MG63 (cell line): ENCODE results near the gene FEM1A. TPM values are rescaled to one million over a fixed set of nuclear protein-coding genes. Genes with fewer than 3 reads are reported as not detected.
"Not testable (repeated sequence)": the region's sequence is repeated elsewhere in the genome, so short reads cannot be mapped to it uniquely, and the experiment has no call there.

Experiments
- DNase-seq: peaks from one replicate; pipeline ENCODE4 v3.0.0-alpha.2; 2020
- H3K27me3 ChIP-seq: fragments of 250-450 bp; sonication (Bioruptor Pico); 2 replicates; pipeline ENCODE4 v1.5.1; 2020; ENCODE audit warnings: mild to moderate bottlenecking, moderate library complexity
- H3K36me3 ChIP-seq: fragments of 250-450 bp; sonication (Bioruptor Pico); 2 replicates; pipeline ENCODE4 v1.5.1; 2020; ENCODE audit warnings: mild to moderate bottlenecking, moderate library complexity
- H3K4me3 ChIP-seq: fragments of 250-450 bp; sonication (Bioruptor Pico); 2 replicates; pipeline ENCODE4 v1.5.1; 2020; ENCODE audit warnings: mild to moderate bottlenecking, moderate library complexity
- H3K9me3 ChIP-seq: fragments of 250-450 bp; sonication (Bioruptor Pico); 2 replicates; pipeline ENCODE4 v1.5.1; 2020; ENCODE audit warnings: mild to moderate bottlenecking, moderate library complexity
- total RNA-seq: library from RNA; depleted of rRNA; stranded (reverse); fragments of >200 nt; shearing (Covaris generic); gene quantifications from 2 replicates; pipeline ENCODE4 v1.2.3, GENCODE V29; 2014; ENCODE audit warnings: low replicate concordance

FEM1A gene
- total RNA-seq, 1 experiment from 2014 or later = 9.2 TPM

GRCh38 chr19:4800591-4801081 is 9.1 kb downstream of the FEM1A start:
- no peak overlapping the region for H3K4me3 ChIP-seq
- no peak for DNase-seq
- peaks cover 4% of the 10 kb centered on the region; the same call in 1 of the 2 replicates for H3K36me3 ChIP-seq
- no peaks in the 10 kb centered on the region for H3K27me3 ChIP-seq
- no peaks in the 10 kb centered on the region for H3K9me3 ChIP-seq

GRCh38 chr19:4801085-4801619 is 9.6 kb downstream of the FEM1A start:
- Histone ChIP-seq H3K36me3 (peaks cover 4% of the 10 kb centered on the region; the same call in 1 of the 2 replicates), H3K9me3 (no peaks in the 10 kb centered on the region), H3K27me3 (no peaks in the 10 kb centered on the region), H3K4me3 (no peak overlapping the region)
- DNase-seq = no peak

GRCh38 chr19:4802711-4803110 is 11.2 kb downstream of the FEM1A start:
- H3K9me3 ChIP-seq = no peaks in the 10 kb centered on the region
- no peaks in the 10 kb centered on the region for H3K27me3 ChIP-seq
- H3K4me3 ChIP-seq = no peak overlapping the region
- no peak for DNase-seq
- H3K36me3 ChIP-seq = no peaks in the 10 kb centered on the region

GRCh38 chr19:4803736-4804695 is 12.5 kb downstream of the FEM1A start:
- Histone ChIP-seq H3K9me3 (no peaks in the 10 kb centered on the region), H3K4me3 (no peak overlapping the region), H3K36me3 (no peaks in the 10 kb centered on the region), H3K27me3 (no peaks in the 10 kb centered on the region)
- DNase-seq = peak; percentile 40

GRCh38 chr19:4805140-4805539 is 13.6 kb downstream of the FEM1A start:
- not testable (repeated sequence) for DNase-seq, H3K36me3 ChIP-seq, H3K4me3 ChIP-seq, H3K27me3 ChIP-seq, H3K9me3 ChIP-seq

- DNase-seq = no peak
- H3K27me3 ChIP-seq = no peaks in the 10 kb centered on the region
- H3K36me3 ChIP-seq = no peaks in the 10 kb centered on the region
- H3K9me3 ChIP-seq = no peaks in the 10 kb centered on the region
- no peak overlapping the region for H3K4me3 ChIP-seq
These were observed 14.8 kb downstream of the FEM1A start for GRCh38 chr19:4806384-4806783.

- no peaks in the 10 kb centered on the region for H3K27me3 ChIP-seq
- no peaks in the 10 kb centered on the region for H3K9me3 ChIP-seq
- no peak for DNase-seq
- H3K4me3 ChIP-seq = no peak overlapping the region
- no peaks in the 10 kb centered on the region for H3K36me3 ChIP-seq
These were observed 15.7 kb downstream of the FEM1A start for GRCh38 chr19:4807188-4807587.

- no peaks in the 10 kb centered on the region for H3K9me3 ChIP-seq
- H3K27me3 ChIP-seq = no peaks in the 10 kb centered on the region
- H3K4me3 ChIP-seq = no peak overlapping the region
- DNase-seq = peak; percentile 67
- peaks cover 5% of the 10 kb centered on the region for H3K36me3 ChIP-seq
These were observed 20.0 kb downstream of the FEM1A start for GRCh38 chr19:4811328-4812131.

GRCh38 chr19:4814625-4815425 is 23.3 kb downstream of the FEM1A start:
- DNase-seq = no peak
- no peaks in the 10 kb centered on the region for H3K27me3 ChIP-seq

GRCh38 chr19:4815426-4816201 is 24.1 kb downstream of the FEM1A start:
- Histone ChIP-seq H3K36me3 (peaks cover 5% of the 10 kb centered on the region), H3K4me3 (no peak overlapping the region), H3K27me3 (no peaks in the 10 kb centered on the region), H3K9me3 (no peaks in the 10 kb centered on the region)
- DNase-seq = peak; percentile 68

More at GRCh38 chr19:4814625-4815425, 23.3 kb downstream of the FEM1A start:
- Histone ChIP-seq H3K9me3 (no peaks in the 10 kb centered on the region), H3K4me3 (no peak overlapping the region), H3K36me3 (peaks cover 5% of the 10 kb centered on the region)

- no peak overlapping the region for H3K4me3 ChIP-seq
- DNase-seq = no peak
- H3K36me3 ChIP-seq = peaks cover 5% of the 10 kb centered on the region
- no peaks in the 10 kb centered on the region for H3K27me3 ChIP-seq
- no peaks in the 10 kb centered on the region for H3K9me3 ChIP-seq
These were observed 24.8 kb downstream of the FEM1A start for GRCh38 chr19:4816202-4816949.

- Histone ChIP-seq H3K27me3 (no peaks in the 10 kb centered on the region), H3K4me3 (no peak overlapping the region), H3K36me3 (peaks cover 5% of the 10 kb centered on the region), H3K9me3 (no peaks in the 10 kb centered on the region)
- no peak for DNase-seq
These were observed 25.4 kb downstream of the FEM1A start for GRCh38 chr19:4816950-4817278.

GRCh38 chr19:4817467-4818277 is 26.1 kb downstream of the FEM1A start:
- Histone ChIP-seq H3K4me3 (no peak overlapping the region), H3K9me3 (no peaks in the 10 kb centered on the region), H3K36me3 (peaks cover 5% of the 10 kb centered on the region), H3K27me3 (no peaks in the 10 kb centered on the region)
- DNase-seq = no peak

- no peak for DNase-seq
- Histone ChIP-seq H3K4me3 (no peak overlapping the region), H3K36me3 (no peaks in the 10 kb centered on the region), H3K9me3 (no peaks in the 10 kb centered on the region), H3K27me3 (no peaks in the 10 kb centered on the region)
These were observed 29.7 kb downstream of the FEM1A start for GRCh38 chr19:4821265-4821664.
